GM19025 (cell line): Measurements from ENCODE around the gene PPP2R5C.
"Not testable (repeated sequence)": the region's sequence is repeated elsewhere in the genome, so short reads cannot be mapped to it uniquely, and the experiment has no call there.

Experiments used
- ATAC-seq: cut with Tn5 transposase; IDR thresholded peaks from one replicate; pipeline ENCODE4 v1.9.1; 2021; ENCODE audit warnings: mild to moderate bottlenecking, low read depth, moderate library complexity; ENCODE audit not compliant: unreplicated experiment

Gene PPP2R5C

DNA sequence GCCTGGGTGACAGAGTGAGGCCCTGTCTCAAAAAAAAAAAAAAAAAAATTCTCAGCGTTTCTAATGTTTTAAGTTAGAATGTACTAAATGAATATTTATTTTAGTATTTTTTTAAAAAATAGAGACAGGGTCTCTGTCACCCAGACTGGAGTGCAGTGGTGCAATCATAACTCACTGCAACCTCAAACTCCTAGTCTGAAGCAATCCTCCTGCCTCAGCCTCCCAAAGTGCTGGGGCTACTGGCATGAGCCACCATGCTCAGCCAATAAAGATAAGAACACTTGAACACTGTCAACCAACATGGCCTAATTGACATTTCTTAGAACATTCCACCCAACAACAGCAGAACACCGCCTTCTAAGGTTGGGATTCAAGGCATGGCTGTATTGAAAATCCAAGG lies 197.8 kb downstream of the PPP2R5C start:
- no peak for ATAC-seq

GRCh38 chr14:101960225-101960624 lies 198.7 kb downstream of the PPP2R5C start:
- ATAC-seq = no peak

DNA sequence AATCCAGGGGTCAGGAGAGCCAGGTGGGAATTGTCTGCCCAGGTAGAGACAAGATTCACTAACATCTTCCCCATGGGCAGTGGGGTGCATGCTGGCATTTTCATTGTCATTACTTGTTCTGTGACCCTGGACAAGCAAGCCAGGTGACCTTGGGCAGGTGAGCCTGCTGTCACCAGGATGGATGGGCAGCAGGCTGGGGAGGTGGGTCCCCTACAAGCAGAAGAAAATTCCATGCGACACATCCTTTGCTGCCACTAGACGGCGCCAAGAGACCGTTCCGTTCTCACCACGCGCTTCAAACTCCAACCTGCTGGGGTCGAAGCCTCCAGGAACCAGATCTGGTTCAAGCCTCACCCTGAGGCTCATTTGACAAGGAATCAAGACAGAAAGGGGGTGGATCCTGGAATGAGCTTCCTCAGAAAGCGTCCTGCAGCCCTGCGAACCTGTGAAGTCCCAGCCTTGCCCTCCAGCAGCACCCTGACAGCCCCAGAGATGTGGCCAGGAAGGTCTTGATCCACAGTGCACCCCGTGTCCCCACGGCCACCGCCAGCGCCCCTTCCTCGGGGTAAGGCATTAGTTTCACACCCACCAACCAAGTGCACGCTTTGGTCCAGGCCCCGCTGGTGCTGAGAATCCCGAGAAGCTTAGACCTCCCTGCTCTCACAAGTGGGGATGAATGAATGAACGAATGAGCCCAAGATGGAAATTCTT lies 199.7 kb downstream of the PPP2R5C start:
- ATAC-seq = no peak

GRCh38 chr14:101961746-101962502 lies 200.4 kb downstream of the PPP2R5C start:
- no peak for ATAC-seq

GRCh38 chr14:101962503-101962874 lies 201.0 kb downstream of the PPP2R5C start:
- no peak for ATAC-seq

- ATAC-seq = no peak
These were observed 201.5 kb downstream of the PPP2R5C start for GRCh38 chr14:101963052-101963451.

GRCh38 chr14:101963656-101964296 lies 202.3 kb downstream of the PPP2R5C start:
- ATAC-seq = no peak

GRCh38 chr14:101964297-101965180 lies 203.0 kb downstream of the PPP2R5C start, which contains the start of gene DYNC1H1:
DYNC1H1 (plus strand) TSS chr14:101964573; CDS start chr14:101964692, 119 bp downstream.
- ATAC-seq = peak; percentile 75

DNA sequence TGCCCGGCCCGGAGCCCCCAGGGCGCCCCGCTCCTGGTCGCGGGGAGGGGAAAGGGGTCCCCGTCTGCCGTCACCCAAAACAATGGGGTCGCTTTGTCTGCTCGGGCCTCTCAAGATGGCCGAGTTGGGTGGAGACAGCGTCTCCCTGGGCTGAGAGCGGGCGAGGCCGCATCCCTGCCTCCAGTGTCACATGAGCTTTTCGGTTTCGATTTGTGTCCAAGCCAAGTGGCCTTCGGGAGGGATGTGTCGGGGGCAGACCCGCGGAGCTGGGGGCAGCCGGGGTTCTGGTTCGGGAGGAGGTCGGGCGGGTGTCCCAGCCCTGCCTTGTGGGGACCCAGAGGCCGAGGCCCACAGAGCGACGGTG lies 203.7 kb downstream of the PPP2R5C start:
- ATAC-seq = peak; percentile 28

- ATAC-seq = no peak
These were observed 204.5 kb downstream of the PPP2R5C start for GRCh38 chr14:101965770-101966722.

DNA sequence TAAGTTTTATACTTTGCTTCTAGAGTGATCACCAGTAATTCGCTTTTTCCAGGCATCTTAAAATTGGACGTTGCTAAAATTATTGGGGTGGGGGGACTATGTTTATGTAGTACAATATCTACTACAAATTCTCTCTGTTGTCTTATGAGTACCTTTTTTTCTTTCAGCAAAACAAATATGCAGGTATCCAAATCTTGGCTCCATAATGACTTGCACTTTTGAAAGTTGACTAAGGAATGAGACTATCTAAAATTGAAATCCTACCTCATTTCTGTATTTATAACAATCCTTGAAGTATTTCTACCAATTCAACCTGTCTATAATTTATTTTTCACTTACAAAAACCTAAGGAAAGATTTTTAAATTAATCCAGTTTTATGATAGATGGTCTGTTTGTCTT lies 205.2 kb downstream of the PPP2R5C start:
- no peak for ATAC-seq

GRCh38 chr14:101968186-101968585 lies 206.7 kb downstream of the PPP2R5C start:
- ATAC-seq = no peak

DNA sequence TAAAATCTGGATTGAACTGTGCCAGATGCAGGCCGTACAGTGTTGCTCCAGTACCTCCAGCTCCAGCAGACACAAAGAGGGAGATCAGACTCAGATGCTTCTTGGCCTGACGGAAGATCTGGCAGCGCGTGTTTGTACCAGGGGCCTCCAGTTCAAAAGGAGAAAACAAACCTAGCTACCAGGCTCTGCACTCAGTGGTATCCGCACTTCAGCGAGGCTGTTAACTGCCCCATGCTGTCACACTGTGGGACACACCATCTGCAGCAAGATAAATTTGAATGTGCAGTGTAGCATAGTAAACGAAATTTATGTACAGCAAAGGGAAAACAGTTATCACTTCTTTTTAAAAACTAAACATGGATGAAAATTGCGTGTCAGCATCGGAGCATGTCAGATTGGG lies 208.0 kb downstream of the PPP2R5C start:
- ATAC-seq = no peak

DNA sequence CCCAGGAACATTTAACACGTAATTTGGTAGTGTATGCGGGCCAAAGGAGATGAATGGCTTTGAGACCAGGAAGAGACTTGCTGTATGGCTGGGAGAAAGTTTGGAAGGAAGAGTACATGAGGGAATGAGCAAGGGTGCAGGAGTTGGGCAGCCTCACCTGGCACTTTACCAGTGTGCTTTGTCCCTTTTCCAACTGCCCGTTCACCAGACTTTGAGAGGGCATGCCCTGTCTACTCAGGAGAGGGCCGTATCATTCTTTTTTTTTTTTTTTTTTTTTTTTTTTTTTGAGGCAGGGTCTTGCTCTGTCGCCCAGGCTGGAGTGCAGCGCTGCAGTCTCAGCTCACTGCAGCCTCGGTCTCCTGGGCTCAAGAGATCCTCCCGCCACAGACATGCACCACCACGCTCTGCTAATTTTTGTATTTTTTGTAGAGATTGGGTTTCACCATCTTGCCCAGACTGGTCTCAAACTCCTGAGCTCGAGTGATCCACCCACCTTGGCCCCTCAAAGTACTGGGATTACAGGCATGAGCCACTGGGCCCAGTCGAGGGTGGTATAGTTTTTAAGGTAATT lies 209.4 kb downstream of the PPP2R5C start:
- no peak for ATAC-seq

DNA sequence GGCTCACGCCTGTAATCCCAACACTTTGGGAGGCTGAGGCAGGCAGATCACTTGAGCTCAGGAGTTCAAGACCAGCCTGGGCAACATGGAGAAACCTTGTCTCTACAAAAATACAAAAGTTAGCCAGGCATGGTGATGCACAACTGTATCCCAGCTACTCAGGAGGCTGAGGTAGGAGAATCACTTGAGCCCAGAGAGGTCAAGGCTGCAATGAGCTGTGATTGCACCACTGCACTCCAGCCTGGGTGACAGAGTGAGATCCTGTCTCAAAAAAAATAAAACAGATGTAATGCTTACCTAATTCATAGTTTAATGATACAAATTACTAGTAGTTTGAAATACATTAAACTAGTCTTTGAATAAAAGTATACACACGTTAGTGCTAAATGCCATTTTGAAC lies 209.9 kb downstream of the PPP2R5C start:
- not testable (repeated sequence) for ATAC-seq

DNA sequence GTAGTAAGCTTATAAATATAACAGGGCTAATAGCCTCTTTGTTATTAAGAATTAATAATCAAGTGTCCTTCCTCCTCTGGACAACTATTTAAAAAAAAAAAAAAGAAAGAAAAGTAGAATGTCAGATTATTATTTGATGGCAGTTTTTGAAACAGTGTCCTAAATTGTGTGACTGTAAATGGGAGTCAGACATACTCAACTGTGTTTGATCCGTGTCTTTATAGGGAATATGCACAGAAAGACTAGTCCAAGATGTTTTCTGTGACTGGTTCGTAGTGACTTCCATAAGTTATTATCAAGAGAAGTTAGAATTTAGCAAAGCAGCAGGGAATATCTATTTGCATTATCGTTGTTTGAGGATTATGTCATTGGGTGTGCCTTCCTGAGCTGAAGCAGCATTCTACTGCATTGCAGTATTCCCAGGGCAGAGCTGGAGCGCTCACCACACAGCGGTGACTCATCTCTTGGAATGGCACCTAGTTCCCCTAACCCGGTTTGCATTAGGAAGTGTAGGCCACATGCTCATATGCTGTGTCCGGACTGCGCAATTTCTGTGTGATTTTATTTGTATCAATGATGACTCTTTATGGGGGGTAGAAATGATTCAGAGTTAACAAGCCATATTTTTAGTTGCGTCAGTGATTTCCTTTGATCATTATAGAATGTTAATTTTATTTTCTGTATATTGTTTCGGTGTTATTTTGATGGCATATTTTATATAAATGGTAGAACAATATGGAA lies 210.8 kb downstream of the PPP2R5C start:
- no peak for ATAC-seq

DNA sequence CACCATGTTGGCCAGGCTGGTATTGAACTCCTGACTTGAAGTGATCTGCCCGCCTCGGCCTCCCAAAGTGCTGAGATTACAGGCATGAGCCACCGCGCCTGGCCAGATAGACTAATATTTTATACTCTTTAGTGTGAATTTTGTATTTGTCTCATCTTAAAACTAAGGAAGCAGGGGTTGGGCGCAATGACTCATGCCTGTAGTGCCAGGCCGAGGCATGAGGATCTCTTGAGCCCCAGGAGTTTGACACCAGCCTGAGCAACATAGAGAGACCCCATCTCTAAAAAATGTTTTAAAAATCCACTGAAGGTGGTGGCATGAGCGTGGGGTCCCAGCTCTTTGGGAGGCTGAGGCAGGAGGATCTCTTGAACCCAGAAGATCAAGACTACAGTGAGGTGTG lies 211.8 kb downstream of the PPP2R5C start:
- no peak for ATAC-seq

GRCh38 chr14:101975231-101975630 lies 213.7 kb downstream of the PPP2R5C start:
- no peak for ATAC-seq
